HG02571 (cell line): ENCODE measurements around the gene ARHGAP23.

Experiments
- ATAC-seq: cut with Tn5 transposase; IDR thresholded peaks from one replicate; pipeline ENCODE4 v1.9.1; 2021; ENCODE audit warnings: mild to moderate bottlenecking, moderate library complexity; ENCODE audit not compliant: unreplicated experiment

Gene ARHGAP23

GRCh38 chr17:38442548-38442947 lies 14.3 kb downstream of the ARHGAP23 start:
- ATAC-seq: no peak

GRCh38 chr17:38443356-38444031 lies 15.2 kb downstream of the ARHGAP23 start:
- no peak for ATAC-seq

GRCh38 chr17:38444151-38444550 lies 15.9 kb downstream of the ARHGAP23 start:
- no peak for ATAC-seq

GRCh38 chr17:38447502-38448085 lies 19.3 kb downstream of the ARHGAP23 start:
- ATAC-seq: no peak

GRCh38 chr17:38448208-38448771 lies 20.0 kb downstream of the ARHGAP23 start:
- ATAC-seq: no peak

- no peak for ATAC-seq
Measured at GRCh38 chr17:38449364-38449763, 21.1 kb downstream of the ARHGAP23 start.

GRCh38 chr17:38450557-38451029 lies 22.3 kb downstream of the ARHGAP23 start:
- no peak for ATAC-seq

GRCh38 chr17:38451030-38451839 lies 23.0 kb downstream of the ARHGAP23 start:
- no peak for ATAC-seq

GRCh38 chr17:38451840-38452529 lies 23.7 kb downstream of the ARHGAP23 start:
- ATAC-seq: no peak

- no peak for ATAC-seq
Measured at GRCh38 chr17:38452719-38453118, 24.5 kb downstream of the ARHGAP23 start.

- no peak for ATAC-seq
Measured at GRCh38 chr17:38453951-38454421, 25.7 kb downstream of the ARHGAP23 start.

GRCh38 chr17:38454532-38454931 lies 26.3 kb downstream of the ARHGAP23 start:
- ATAC-seq: no peak

GRCh38 chr17:38455288-38455915 lies 27.1 kb downstream of the ARHGAP23 start:
- ATAC-seq: no peak

- no peak for ATAC-seq
Measured at GRCh38 chr17:38456031-38456815, 28.0 kb downstream of the ARHGAP23 start.

- ATAC-seq: no peak
Measured at GRCh38 chr17:38457577-38458371, 29.5 kb downstream of the ARHGAP23 start.

- ATAC-seq: no peak
Measured at GRCh38 chr17:38458521-38458920, 30.3 kb downstream of the ARHGAP23 start.

GRCh38 chr17:38459567-38459966 lies 31.3 kb downstream of the ARHGAP23 start:
- no peak for ATAC-seq

- ATAC-seq: no peak
Measured at GRCh38 chr17:38460082-38460715, 31.9 kb downstream of the ARHGAP23 start.
